UCSD-AML1 (cell line): ENCODE data around the gene PPP6C.
"Not testable (repeated sequence)": the region's sequence is repeated elsewhere in the genome, so short reads cannot be mapped to it uniquely, and the experiment has no call there.

Experiments used
- DNase-seq: peaks from one replicate; lab custom pipeline; 2025; ENCODE audit not compliant: unreplicated experiment; lab: John Stamatoyannopoulos, UW

The PPP6C gene

DNA sequence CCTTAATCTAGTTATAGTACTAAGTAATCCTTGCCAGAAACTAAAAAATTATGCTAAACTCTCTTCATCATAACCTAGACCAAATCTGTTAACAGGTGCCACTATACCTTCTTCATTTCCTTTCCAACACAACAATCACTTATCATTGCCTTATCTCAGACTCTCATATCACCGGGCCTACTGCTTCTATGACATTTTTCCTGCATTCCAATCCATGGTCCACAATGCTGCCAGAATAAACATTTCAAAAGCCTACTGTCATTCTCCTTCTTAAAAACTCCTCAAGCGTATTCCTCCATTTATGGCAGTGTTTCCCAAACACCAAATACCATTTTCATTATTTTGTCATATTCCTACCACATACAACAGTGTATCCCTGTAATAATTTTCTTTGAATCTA is 6.5 kb downstream of the PPP6C start:
- DNase-seq = no peak

DNA sequence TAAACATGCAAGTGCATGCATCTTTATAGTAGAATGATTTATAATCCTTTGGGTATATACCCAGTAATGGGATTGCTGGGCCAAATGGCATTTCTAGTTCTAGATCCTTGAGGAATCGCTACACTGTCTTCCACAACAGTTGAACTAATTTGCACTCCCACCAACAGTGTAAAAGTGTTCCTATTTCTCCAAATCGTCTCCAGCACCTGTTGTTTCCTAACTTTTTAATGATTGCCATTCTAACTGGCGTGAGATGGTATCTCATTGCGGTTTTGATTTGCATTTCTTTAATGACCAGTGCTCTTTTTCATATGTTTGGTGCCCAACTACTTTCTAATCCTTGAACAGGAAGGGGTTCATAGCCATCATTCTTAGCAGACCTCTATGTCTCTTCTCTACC is 7.8 kb downstream of the PPP6C start:
- not testable (repeated sequence) for DNase-seq

DNA sequence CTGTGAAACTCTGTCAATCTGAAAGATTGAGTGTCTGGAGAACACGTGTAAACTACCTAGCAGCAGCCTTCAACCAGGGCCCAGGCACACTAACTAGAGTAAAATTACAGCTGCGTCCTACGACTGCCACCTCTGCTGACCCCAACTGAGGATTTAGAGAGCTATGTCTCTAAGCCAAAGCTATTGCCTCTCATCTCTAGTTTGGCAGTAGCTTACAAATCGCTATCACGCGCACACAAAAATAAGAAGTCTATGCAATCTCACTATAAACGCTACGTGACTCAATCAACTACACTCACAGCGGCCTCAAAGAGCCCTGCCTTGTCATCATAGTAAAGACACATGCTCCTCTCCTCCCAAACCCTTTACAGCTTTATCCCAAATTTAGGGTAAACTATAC is 8.7 kb downstream of the PPP6C start:
- DNase-seq = no peak

DNA sequence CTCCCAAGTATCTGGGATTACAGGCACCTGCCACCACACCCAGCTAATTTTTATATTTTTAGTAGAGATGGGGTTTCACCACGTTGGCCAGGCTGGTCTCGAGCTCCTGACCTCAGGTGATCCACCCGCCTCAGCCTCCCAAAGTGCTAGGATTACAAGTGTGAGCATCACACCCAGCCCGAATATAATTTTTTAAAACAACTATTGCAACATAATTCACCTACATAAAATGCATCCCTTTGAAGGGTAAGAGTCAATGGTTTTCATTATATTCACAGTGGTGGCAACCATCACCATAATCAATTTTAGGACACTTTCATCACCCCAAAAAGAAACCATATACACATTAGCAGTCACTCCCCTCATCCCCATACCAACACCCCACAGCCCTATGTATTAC is 9.8 kb downstream of the PPP6C start:
- not testable (repeated sequence) for DNase-seq

DNA sequence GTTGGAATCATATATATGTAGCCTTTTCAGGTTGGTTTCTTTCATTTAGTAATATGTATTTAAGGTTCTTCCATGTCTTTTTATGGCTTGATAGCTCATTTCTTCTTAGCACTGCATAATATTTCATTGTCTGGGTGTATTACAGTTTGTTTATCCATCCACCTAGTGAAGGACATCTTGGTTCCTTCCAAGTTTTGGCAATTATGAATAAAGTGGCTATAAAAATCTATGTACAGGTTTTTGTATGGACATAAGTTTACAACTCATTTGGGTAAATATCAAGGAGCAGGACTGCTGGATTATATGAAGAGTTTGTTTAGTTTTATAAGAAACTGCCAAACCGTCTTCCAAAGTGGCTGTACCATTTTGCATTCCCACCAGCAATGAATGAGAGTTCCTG is 11.7 kb downstream of the PPP6C start:
- no peak for DNase-seq

DNA sequence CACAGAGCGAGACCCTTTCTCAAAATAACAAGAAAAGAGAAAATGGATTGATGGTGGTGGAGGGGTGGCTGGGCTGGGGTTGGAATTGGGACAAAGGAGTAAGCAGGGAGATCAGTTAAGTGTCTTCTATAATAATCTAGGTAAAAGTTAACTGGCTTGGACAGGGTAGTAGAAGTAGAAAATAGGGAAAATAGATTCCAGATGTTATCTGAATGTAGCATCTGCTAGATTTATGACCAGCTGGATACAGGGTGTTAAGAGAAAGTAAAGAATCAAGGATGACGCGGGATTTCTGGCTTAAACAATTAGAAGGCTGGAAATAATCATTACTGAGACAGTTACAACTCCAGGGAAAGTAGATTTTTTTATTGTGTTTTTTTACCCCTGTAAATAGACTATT is 13.0 kb downstream of the PPP6C start:
- no peak for DNase-seq

DNA sequence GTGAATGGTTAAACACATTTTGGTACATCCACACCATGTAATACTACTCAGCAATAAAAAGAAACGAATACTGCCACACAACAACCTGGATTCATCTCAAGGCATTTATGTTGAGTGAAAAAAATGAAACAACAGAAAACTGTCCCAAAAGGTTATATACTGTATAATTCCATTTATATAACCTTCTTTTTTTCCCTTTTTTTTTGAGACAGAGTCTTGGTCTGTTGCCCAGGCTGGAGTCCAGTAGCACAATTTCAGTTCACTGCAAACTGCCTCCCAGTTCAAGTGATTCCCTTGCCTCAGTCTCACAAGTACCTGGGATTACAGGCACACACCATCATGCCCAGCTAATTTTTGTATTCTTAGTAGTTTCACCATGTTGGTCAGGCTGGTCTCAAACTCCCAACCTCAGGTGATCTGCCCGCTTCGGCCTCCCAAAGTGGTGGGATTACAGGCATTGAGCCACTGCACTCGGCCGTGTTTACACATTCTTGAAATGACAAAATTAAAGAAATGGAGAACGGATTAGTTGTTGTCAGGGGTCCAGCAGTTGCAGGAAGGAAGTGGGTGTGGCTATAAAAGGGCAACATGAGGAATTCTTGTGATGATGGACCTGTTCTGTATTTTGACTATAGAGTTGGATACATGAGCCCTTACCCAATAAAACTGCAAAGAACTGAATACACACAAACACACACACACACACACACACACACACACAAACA is 17.4 kb downstream of the PPP6C start:
- DNase-seq = no peak

DNA sequence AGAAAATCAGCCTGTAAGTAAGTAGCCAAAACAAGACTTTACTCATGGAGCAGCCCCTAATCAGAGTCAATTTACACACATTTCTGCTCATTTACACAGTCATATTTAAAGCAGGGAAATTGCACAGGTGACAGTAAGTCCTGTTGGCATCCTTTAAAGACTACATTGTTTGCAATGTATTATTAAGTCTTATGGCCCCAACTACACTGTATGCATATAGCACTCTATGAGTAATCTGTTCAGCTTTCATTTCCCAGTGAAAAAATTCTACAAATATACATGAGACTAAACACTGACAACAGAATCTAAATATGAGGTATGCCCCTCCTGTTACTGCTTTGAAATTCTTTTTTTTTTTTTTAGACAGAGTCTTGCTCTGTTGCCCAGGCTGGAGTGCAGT is 19.7 kb downstream of the PPP6C start:
- DNase-seq = no peak

DNA sequence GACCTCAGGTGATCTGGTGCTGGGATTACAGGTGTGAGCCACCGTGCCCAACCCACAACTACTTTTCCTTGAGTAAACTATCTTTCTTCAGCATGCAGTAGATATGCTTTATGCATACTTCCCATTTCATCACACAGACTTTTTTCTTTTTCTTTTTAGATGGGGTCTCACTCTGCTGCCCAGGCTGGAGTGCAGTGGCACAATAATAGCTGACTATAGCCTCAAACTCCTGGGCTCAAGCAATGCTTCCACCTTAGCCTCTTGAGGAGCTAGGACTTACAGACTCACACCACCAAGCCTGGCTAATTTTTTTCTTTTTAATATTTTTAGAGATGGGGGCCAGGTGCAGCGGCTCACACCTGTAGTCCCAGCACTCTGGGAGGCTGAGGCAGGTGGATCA is 22.8 kb downstream of the PPP6C start:
- no peak for DNase-seq

DNA sequence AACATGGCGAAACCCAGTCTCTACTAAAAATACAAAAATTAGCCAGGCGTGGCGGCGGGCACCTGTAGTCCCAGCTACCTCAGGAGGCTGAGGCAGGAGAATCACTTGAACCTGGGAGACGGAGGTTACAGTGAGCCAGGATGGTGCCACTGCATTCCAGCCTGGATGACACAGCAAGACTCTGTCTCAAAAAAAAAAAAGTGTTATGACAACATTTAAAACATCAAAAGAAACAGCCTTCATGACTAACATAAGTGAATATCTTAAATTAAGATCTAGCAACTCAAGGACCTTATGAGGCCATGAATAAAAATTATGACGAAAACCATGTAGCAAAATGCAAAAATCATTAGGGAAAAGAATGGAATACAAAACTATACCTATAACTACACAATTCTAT is 26.7 kb downstream of the PPP6C start:
- DNase-seq = not testable (repeated sequence)

DNA sequence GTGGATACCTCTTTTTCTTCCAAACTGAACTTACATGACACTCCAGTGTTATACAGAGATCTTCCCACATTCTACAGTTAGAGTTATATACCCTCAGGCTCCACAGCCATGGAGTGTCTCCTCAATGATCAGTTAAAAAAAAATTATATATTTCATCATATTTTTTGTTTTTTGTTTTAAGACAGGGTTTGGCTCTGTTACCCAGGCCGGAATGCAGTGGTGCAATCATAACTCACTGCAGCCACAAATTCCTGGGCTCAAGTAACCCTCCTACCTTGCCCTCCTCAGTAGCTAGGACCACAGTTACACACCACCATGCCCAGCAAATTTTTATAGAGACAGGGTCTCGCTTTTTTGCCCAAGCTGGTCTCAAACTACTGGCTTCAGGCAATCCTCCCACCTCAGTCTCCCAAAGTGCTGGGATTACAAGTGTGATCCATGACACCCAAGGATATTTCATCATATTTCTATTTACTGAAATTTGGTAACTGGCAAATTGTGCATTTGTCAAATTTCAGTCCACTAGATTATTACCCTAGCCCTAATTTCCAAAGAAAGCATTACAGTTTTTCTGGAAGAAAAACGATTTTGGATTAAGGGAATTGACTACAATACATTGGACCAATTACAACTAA is 28.2 kb downstream of the PPP6C start:
- no peak for DNase-seq

DNA sequence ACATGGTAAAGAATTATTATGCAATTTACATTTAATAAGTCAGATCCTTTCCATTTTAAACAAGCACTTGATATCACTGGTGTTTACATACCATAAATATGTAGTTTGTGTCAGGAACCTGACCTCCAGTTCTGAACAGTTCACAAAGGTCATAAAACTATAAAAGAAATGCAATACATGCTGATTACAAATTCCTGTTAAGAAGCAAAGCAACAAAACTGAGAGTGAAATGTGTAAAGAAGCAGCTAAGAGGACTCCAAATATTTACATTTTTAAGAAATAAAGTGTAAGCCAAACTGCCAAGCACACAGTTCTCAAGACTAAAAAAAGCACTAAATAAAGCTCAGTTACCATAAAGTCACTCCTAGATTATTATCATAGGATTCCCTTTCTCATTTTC is 28.9 kb downstream of the PPP6C start:
- DNase-seq = no peak

DNA sequence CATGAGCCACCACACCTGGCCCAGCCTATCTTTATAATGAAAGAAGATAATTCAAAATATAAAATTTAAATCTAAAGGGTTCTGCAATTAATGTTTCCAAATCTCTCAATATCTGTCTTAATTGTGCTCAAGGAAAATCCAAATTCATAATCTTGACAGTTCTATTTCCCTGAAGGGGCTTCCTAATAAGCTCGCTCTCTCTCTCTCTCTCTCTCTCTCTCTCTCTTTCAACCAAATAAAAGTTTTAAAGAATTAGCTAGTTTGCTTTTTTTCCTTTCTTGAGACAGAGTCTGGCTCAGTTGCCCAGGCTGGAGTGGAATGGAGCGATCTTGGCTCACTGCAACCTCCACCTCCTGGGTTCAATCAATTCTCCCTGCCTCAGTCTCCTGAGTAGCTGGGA is 33.1 kb downstream of the PPP6C start:
- no peak for DNase-seq

DNA sequence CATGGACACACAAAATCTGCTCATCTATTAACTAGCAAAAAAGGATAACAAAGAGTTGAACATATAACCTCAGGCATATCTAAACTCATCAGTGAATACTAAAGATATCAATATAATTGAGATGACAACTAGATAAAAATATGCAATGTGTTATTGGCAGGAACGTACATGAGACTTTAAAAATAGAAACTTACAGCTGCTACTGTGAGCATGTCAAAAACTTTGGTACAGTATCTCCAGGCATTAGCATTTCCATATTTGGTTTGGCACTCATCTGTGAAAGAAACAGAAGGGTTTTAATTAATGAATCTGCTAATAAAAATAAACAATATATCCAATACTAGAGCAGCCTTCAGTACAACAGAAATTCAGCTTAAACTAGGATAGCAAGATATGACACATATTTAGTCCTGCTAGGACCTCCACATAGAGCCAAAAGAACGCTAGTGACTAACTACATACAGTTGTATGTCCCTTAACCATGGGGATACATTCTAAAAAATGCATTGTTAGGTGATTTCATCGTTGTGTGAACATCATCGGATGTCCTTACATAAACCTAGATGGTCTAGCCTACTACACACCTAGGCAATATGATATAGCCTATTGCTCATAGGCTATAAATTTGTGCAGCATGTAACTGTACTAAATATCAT is 35.8 kb downstream of the PPP6C start:
- no peak for DNase-seq

DNA sequence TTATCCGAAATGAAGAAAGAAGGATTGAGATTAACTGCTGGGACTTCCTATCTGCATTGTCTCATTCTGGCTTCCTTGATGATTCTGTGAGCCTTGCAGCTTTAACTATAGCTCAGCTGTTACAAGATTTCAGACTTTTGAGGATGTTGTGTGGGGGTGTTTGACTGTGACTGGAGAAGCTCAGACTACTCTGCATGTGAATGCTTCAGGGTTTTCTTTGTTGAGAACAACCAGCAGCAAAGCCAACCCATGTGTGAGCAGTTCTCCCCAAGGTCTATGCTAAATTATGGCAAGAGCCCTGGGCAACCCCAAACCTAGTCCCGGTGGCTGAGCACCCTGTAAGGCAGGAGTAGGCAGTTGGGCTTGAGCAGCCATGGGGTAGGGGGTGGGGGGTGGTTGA is 37.9 kb downstream of the PPP6C start:
- DNase-seq = no peak

DNA sequence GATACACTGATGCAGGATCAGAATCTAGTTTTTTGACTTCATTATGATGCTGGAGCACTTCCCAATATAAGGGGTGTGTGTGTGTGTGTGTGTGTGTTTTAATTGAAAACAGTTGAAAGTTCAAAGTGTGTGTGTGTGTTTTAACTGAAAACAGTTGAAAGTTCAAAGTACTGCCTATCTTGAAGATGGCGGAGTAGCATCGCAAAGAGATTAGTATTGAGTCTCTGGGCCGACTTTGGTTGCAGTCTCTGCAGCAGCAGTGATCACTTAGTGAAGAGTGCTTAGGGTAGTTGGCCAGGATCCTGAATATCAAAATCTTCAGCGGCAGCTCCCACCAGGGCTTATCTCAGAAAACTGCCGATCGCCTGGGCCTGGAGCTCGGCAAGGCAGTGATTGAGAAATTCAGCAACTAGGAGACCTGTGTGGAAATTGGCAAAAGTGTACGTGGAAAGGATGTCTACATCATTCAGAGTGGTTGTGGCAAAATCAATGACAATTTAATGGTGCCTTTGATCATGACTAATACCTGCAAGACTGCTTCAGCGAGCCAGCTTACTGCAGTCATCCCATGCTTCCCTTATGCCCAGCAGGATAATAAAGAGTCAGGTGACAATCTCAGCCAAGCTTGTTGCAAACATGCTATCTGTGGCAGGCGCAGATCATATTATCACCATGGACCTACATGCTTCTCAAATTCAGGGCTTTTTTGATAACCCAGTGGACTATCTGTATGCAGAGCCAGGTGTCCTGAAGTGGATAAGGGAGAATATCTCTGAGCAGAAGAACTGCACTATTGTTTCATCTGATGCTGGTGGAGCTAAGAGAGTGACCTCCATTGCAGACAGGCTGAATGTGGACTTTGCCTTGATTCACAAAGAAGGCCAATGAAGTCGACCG is 39.0 kb downstream of the PPP6C start:
- DNase-seq = no peak

DNA sequence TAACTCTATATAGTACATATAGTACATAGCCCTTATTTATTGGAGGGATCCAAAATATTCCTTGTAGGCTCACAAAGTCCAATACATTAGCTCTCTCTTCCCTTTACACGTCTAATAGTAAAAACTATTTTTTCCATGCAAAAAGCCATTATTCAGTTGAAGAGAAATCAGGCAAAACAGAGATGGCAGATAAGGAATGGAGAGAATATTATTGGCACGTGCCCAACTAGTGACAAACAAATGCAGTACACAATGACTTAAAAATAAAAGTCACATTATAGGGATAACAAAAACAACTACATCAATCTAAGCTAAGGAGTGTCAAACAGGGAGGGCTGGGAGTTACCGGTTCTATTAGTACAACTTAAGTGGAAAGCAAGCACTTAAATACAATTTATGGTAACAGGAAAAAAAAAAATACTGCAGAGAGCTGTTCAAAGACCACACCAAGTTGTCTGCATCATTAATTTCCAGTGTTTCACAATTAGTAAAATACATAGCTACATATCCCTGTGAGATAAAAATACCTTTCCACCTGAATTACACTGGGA is 42.1 kb downstream of the PPP6C start:
- DNase-seq = no peak

DNA sequence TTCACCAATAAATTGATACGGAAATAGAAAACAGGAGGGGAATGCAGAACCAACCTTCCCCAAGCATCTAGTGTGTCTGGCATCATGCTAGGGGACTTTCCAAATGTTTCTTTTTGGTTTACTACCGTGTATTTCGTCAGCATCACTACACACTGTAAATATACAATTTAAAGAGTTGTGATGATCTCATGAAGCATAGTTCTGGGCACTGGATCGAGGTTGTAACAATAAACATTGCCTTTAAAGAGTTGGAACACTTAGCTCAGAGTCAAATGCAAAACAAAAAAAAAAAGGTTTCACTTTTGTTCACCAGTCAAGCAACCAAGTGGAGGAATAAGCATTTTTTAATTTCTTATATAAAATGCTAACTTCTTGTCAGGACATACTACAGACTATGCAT is 43.4 kb downstream of the PPP6C start:
- DNase-seq = no peak

DNA sequence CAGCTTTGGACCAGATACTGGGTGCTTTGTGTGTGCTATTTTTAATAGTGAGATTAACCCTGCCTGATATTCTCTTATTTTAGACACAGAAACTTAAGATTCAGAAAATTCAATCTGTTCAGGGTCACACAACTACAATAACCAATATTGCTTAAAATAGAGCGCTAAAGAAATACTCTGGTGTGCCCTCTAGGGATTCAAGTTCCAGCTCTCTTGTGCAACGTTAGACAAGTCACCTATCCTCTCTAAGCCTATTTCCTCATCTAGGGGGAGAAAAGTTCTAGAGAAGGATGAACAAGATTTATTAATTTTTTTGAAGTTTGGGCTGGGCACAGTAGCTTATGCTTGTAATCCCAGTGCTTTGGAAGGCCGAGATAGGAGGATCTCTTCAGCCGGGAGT is 44.2 kb downstream of the PPP6C start:
- no peak for DNase-seq

DNA sequence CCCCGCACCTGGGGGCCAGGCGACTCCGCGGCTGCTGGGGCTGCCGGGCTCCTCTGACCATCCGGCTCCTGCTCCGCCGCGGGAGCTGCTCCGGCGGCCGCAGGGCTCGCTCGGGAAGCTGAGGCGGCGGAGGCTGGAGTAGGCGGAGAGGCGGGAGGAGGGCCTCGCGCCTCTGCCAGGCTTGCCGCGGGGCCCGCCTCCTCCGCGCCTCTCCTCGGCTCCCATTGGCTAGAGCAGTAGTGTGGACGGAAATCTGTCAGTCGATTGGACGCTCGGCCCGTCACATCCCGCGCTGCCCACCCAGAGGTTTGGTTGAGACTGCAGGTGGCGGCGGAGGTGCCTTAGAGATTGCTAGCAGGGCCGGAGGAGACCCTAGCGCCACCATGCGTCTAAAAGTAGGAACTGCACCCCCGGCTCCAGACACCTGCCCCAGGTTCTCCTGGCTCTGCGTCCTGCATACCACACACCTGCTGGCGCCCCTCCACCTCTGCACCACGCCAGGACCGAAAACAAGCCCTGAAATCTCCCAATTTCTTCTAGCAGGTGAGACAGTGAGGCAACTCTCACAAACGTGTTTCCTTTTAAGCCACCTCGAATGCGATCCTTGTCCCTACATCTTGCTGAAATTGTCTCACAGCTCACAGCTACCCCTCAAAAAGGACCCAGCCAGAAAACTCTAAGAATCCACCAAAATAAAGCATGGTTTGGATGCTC is 46.1 kb downstream of the PPP6C start, which contains the start of gene SCAI:
SCAI (minus strand) TSS at position 152 of the 714 bp plus-strand sequence; CDS start at position 61, 91 bp downstream.
- DNase-seq = peak; percentile 98
